K562 (cell line): ENCODE results near the gene CIAO2B.
"Not testable (repeated sequence)": the region's sequence is repeated elsewhere in the genome, so short reads cannot be mapped to it uniquely, and the experiment has no call there.

ENCODE experiments used
- CREB1 ChIP-seq, 2 experiments: sonication (generic) in 1 of 2; formaldehyde crosslinking in 1 of 2; IDR thresholded peaks; 2 replicates each; pipeline versions ENCODE4 v1.6.1 to v1.8.0; 2012 to 2022; ENCODE audit warnings: inconsistent platforms in 1 of 2, mild to moderate bottlenecking in 1 of 2, missing genetic modification reagents in 1 of 2, moderate library complexity in 1 of 2
- ERF ChIP-seq: fragments of 450-650 bp; formaldehyde crosslinking; IDR thresholded peaks from 2 replicates; pipeline ENCODE4 v1.4.0; 2020; ENCODE audit warnings: mild to moderate bottlenecking, mixed read lengths
- LEF1 ChIP-seq: fragments of 450-650 bp; IDR thresholded peaks from 2 replicates; pipeline ENCODE4 v1.6.1; 2016; ENCODE audit warnings: mild to moderate bottlenecking
- RCOR1 ChIP-seq, 2 experiments: IDR thresholded peaks; 2 replicates each; pipeline ENCODE4 v1.6.1; 2012; ENCODE audit warnings: low read depth in 2 of 2, low read length in 2 of 2, borderline replicate concordance in 1 of 2, improper control_type of control experiment in 1 of 2
- ZC3H11A ChIP-seq: IDR thresholded peaks from 2 replicates; pipeline ENCODE4 v1.6.1; 2012; ENCODE audit warnings: low read depth, low read length, improper control_type of control experiment
- TF ChIP-seq, protein P1 (sequence below): fragments of 450-650 bp; IDR thresholded peaks from 2 replicates; pipeline ENCODE4 v1.6.1; 2017; ENCODE audit warnings: antibody characterized with exemption, mild to moderate bottlenecking
- TF ChIP-seq, protein P2 (sequence below), 3 experiments: IDR thresholded peaks in 2 of 3; conservative IDR thresholded peaks in 1 of 3; 2 replicates each; pipeline ENCODE4 v1.5.1; 2011 to 2012; ENCODE audit warnings: low read length in 3 of 3, mild to moderate bottlenecking in 3 of 3, control low read depth in 2 of 3, improper control_type of control experiment in 1 of 3, inconsistent platforms in 1 of 3, low read depth in 1 of 3, mixed read lengths in 1 of 3, moderate library complexity in 1 of 3; ENCODE audit not compliant: insufficient read depth in 2 of 3

DNA sequence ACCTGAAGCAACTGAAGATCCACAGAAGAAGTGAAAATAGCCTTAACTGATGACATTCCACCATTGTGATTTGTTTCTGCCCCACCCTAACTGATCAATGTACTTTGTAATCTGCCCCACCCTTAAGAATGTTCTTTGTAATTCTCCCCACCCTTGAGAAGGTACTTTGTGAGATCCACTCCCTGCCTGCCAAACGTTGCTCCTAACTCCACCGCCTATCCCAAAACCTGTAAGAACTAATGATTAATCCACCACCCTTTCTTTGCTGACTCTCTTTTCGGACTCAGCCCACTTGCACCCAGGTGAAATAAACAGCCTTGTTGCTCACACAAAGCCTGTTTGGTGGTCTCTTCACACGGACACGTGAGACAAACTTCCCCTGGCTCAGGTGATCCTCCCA, 37.5 kb downstream of the CIAO2B start:
- TF ChIP-seq RCOR1 (IDR thresholded peaks at IDR 0.05; ENCODE audit: borderline replicate concordance in 1 of 2, low read depth in 2 of 2, low read length in 2 of 2); LEF1; ZC3H11A; CREB1 (IDR thresholded peaks at IDR 0.05); CREB1 (CRISPR knock-in tag; IDR thresholded peaks at IDR 0.05); ERF (CRISPR knock-in tag): not testable (repeated sequence)
- TF ChIP-seq, protein P1, sequence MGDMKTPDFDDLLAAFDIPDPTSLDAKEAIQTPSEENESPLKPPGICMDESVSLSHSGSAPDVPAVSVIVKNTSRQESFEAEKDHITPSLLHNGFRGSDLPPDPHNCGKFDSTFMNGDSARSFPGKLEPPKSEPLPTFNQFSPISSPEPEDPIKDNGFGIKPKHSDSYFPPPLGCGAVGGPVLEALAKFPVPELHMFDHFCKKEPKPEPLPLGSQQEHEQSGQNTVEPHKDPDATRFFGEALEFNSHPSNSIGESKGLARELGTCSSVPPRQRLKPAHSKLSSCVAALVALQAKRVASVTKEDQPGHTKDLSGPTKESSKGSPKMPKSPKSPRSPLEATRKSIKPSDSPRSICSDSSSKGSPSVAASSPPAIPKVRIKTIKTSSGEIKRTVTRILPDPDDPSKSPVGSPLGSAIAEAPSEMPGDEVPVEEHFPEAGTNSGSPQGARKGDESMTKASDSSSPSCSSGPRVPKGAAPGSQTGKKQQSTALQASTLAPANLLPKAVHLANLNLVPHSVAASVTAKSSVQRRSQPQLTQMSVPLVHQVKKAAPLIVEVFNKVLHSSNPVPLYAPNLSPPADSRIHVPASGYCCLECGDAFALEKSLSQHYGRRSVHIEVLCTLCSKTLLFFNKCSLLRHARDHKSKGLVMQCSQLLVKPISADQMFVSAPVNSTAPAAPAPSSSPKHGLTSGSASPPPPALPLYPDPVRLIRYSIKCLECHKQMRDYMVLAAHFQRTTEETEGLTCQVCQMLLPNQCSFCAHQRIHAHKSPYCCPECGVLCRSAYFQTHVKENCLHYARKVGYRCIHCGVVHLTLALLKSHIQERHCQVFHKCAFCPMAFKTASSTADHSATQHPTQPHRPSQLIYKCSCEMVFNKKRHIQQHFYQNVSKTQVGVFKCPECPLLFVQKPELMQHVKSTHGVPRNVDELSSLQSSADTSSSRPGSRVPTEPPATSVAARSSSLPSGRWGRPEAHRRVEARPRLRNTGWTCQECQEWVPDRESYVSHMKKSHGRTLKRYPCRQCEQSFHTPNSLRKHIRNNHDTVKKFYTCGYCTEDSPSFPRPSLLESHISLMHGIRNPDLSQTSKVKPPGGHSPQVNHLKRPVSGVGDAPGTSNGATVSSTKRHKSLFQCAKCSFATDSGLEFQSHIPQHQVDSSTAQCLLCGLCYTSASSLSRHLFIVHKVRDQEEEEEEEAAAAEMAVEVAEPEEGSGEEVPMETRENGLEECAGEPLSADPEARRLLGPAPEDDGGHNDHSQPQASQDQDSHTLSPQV, result not testable (repeated sequence)
- TF ChIP-seq, protein P2, sequence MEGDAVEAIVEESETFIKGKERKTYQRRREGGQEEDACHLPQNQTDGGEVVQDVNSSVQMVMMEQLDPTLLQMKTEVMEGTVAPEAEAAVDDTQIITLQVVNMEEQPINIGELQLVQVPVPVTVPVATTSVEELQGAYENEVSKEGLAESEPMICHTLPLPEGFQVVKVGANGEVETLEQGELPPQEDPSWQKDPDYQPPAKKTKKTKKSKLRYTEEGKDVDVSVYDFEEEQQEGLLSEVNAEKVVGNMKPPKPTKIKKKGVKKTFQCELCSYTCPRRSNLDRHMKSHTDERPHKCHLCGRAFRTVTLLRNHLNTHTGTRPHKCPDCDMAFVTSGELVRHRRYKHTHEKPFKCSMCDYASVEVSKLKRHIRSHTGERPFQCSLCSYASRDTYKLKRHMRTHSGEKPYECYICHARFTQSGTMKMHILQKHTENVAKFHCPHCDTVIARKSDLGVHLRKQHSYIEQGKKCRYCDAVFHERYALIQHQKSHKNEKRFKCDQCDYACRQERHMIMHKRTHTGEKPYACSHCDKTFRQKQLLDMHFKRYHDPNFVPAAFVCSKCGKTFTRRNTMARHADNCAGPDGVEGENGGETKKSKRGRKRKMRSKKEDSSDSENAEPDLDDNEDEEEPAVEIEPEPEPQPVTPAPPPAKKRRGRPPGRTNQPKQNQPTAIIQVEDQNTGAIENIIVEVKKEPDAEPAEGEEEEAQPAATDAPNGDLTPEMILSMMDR (IDR thresholded peaks at IDR 0.05 in 2 of 3, conservative IDR thresholded peaks at IDR 0.05 in 1 of 3; ENCODE audit: insufficient read depth in 2 of 3, low read depth in 1 of 3, low read length in 3 of 3), result not testable (repeated sequence)
